ENCODE measurements around the gene COL6A1.

COL6A1 gene

DNA sequence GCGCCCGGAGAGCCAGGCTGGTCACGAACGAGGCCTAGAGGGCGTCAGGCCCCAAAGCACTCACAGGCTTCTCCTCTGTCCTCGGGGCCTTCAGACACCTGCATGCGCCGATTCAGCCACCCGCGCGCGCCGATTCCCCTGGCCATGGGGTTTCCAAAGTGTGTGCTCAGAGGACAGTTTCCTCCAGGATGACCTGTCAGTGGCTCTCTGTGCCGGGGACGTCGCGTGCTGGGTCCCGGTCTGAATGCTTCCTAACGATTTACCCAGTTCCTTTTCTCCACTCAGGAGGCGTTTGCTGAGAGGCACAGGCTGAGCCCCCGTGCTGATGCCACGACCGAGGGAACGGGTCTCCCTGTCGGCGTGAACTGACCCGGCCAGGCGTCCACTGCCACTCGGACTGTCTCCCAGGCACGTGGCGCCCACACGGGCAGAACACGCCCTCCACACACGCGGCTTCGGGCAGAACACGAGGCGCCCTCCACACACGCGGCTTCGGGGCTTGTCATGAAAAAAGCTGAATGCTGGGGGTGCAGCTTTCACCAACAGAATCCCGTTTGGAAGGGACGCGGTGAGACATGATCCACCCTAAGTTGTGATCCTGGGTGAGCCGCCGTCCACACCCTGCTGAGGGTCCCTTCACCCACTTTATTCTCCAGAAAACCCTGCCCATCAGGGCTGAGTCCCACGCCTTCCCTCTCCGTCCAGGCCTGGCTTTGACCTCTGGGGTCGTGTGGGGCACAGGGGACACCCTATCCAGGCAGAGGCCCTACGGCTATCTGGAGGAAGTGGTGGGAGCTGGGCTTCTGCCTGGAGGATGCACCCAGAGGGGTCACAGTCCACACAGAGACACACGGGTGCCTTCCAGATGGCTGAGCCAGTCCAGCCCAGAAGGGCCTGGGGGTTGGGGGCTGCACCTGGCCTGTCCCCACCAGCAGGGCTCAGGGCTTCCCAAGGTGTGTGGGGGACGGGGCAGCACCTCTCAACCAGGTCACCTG is 56.1 kb downstream of the COL6A1 start:
- no peak overlapping the region for H3K4me3 ChIP-seq (replicated peaks in 1 of 2; ENCODE audit: low read depth in 2 of 2, low read length in 2 of 2)
- DNase-seq (ENCODE audit: low read depth in 2 of 2) = no peak
- no peak for TF ChIP-seq CTCF (IDR thresholded peaks at IDR 0.05; ENCODE audit: low read depth, low read length)

DNA sequence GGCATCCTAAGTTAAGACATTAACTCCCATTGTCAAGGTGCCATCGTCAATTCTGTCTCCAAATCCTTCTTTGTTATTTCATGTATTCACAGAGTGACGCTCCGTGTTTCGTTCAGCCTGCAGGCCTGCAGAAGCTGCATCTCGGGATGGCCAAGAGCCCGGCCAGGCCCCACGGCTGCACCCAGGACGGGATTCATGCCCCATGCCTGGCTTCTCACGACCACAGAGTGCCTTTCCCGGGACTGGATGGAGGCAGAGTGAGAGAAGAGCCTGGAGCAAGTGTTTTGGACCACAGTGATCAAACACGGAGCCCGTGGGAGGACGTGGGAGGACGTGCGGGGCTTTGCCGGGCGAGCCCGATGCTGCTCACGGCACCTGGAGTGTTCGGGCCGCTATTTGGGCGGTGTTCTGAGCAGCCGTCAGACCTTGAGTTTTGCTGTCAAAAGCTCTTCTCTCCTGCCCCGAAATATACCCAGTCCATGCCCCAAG is 56.8 kb downstream of the COL6A1 start:
- no peak for DNase-seq (ENCODE audit: low read depth in 2 of 2)
- no peak overlapping the region for H3K4me3 ChIP-seq (replicated peaks in 1 of 2; ENCODE audit: low read depth in 2 of 2, low read length in 2 of 2)
- no peak for TF ChIP-seq CTCF (IDR thresholded peaks at IDR 0.05; ENCODE audit: low read depth, low read length)

DNA sequence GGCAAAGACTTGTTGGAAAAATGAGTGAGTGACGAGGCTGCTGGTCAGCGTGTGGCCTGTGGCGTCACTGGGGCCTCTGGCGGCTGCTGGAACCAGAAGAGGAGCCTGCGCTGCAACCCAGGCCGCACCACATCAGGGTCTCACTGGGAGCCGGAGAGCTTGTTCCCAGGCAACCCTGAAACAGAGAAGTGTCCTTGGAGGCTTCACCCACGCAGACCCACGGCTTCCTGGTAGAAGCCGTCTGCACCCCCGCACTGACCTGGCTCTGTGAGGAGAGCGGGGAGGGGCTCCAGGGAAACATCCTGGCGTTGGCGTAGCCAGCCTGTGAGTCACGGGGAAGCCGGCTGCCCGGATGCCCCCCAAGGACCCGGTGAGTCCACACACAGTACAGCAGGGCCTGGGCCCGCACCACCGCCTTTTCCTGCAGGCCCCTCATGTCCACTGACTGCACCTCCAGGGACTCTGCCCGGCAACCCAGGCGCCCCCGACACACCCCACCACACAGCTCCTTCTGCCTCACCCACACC is 57.4 kb downstream of the COL6A1 start:
- no peak for TF ChIP-seq CTCF (IDR thresholded peaks at IDR 0.05; ENCODE audit: low read depth, low read length)
- H3K4me3 ChIP-seq (replicated peaks in 1 of 2; ENCODE audit: low read depth in 2 of 2, low read length in 2 of 2) = no peak overlapping the region
- DNase-seq (ENCODE audit: low read depth in 2 of 2) = peak; percentile 94 to 96

GRCh38 chr21:46039891-46040660 is 58.5 kb downstream of the COL6A1 start:
- no peak for DNase-seq (ENCODE audit: low read depth in 2 of 2)

DNA sequence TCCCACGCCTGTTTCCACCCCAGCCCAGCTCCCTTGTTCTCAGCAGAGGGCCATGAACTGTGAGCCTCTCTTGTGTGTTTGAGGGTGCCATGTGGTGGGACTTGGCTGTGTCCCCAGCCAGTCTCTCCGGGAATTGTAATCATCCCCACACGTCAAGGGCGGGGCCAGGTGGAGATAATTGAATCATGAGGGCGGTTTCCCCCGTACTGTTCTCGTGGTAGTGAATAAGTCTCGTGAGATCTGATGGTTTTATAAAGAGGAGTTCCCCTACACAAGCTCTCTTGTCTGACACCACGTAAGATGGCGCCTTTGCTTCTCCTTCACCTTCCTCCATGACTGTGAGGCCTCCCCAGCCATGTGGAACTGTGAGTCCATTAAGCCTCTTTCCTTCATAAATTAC is 59.1 kb downstream of the COL6A1 start:
- H3K4me3 ChIP-seq (replicated peaks in 1 of 2; ENCODE audit: low read depth in 2 of 2, low read length in 2 of 2) = no peak overlapping the region

More at GRCh38 chr21:46039891-46040660, 58.5 kb downstream of the COL6A1 start:
- H3K4me3 ChIP-seq (replicated peaks in 1 of 2; ENCODE audit: low read depth in 2 of 2, low read length in 2 of 2) = no peak overlapping the region
- no peak for TF ChIP-seq CTCF (IDR thresholded peaks at IDR 0.05; ENCODE audit: low read depth, low read length)

More for the DNA sequence above, 59.1 kb downstream of the COL6A1 start:
- no peak for TF ChIP-seq CTCF (IDR thresholded peaks at IDR 0.05; ENCODE audit: low read depth, low read length)
- DNase-seq (ENCODE audit: low read depth in 2 of 2) = no peak

Data from cardiac fibroblast (primary cell).